K562 (cell line): ENCODE measurements around the gene ZNF569. TPM values are rescaled to one million over a fixed set of nuclear protein-coding genes. Genes with fewer than 3 reads are reported as not detected.
"Not testable (repeated sequence)": the region's sequence is repeated elsewhere in the genome, so short reads cannot be mapped to it uniquely, and the experiment has no call there.

Source experiments
- ATAC-seq: fragments of 200-7000 bp; cut with Tn5 transposase; 3 replicates; pipeline ENCODE4 v1.9.1; 2020; ENCODE audit warnings: moderate library complexity
- BruUV-seq: library from RNA; stranded (reverse); fragments of 400-500 nt; replicated peaks from 2 replicates; lab custom pipeline; 2021; lab: Mats Ljungman, UMichigan
- CTCF ChIA-PET: fragments of 300-600 bp; formaldehyde crosslinking; extraction: SDS; loops from one replicate; lab custom pipeline; 2021; ENCODE audit warnings: low intra/inter-chr PET ratio; lab: Yijun Ruan, JAX
- POLR2A ChIA-PET: fragments of 300-600, 350-650 bp; sonication (Branson Sonifier 250); formaldehyde crosslinking; extraction: SDS; loops from one replicate; lab custom pipeline; 2021; ENCODE audit warnings: antibody characterized with exemption, inconsistent platforms; lab: Yijun Ruan, JAX
- DNase-seq, 4 experiments: peaks; one replicate each; pipeline versions ENCODE4 v3.0.0 to v3.0.0-alpha.2; 2011 to 2018; ENCODE audit warnings: low spot score in 3 of 4, mixed read lengths in 3 of 4; ENCODE audit errors: extremely low read depth in 1 of 4
- FAIRE-seq: peaks from 2 replicates; lab custom pipeline; 2011; peaks lifted over from hg19 to GRCh38; lab: Jason Lieb, UNC
- H2AFZ ChIP-seq: 2 replicates; pipeline ENCODE4 v1.6.0; 2011; ENCODE audit warnings: low read depth, low read length, control low read depth, inconsistent platforms
- H3K27ac ChIP-seq: fragments of 200-600 bp; 3 replicates; pipeline ENCODE4 v1.8.0; 2011; ENCODE audit warnings: low read depth, mild to moderate bottlenecking, control low read depth, inconsistent platforms, low read length, moderate library complexity, mixed read lengths; ENCODE audit errors: extremely low read depth
- H3K27me3 ChIP-seq, 2 experiments: fragments of 300-600 bp in 1 of 2; 2 replicates in 1 of 2; 3 replicates in 1 of 2; pipeline versions ENCODE4 v1.6.0 to v1.8.0; 2011; ENCODE audit warnings: inconsistent platforms in 2 of 2, low read length in 2 of 2, mild to moderate bottlenecking in 1 of 2, mixed read lengths in 1 of 2, moderate library complexity in 1 of 2; ENCODE audit not compliant: control insufficient read depth in 2 of 2, insufficient read depth in 2 of 2
- H3K36me3 ChIP-seq: fragments of 300-600 bp; 3 replicates; pipeline ENCODE4 v1.8.0; 2011; ENCODE audit warnings: mild to moderate bottlenecking, low read length, inconsistent platforms; ENCODE audit not compliant: control insufficient read depth, insufficient read depth
- H3K4me1 ChIP-seq, 2 experiments: fragments of 200-600 bp in 1 of 2; replicated peaks in 1 of 2; 2 replicates in 1 of 2; 3 replicates in 1 of 2; pipeline versions ENCODE4 v1.5.1 to v1.8.0; 2011; ENCODE audit warnings: inconsistent platforms in 2 of 2, low read length in 2 of 2, mild to moderate bottlenecking in 1 of 2, mixed read lengths in 1 of 2, moderate library complexity in 1 of 2; ENCODE audit not compliant: control insufficient read depth in 2 of 2, insufficient read depth in 2 of 2
- H3K4me2 ChIP-seq: 2 replicates; pipeline ENCODE4 v1.6.1; 2011; ENCODE audit warnings: low read length, control low read depth, inconsistent platforms, mixed read lengths; ENCODE audit not compliant: insufficient read depth
- H3K4me3 ChIP-seq: fragments of 200-600 bp; sonication (generic), shearing (Covaris generic); 2 replicates; pipeline ENCODE4 v1.5.1; 2016; ENCODE audit warnings: control low read depth, inconsistent platforms
- H3K79me2 ChIP-seq: fragments of 200-600 bp; 3 replicates; pipeline ENCODE4 v1.8.0; 2011; ENCODE audit warnings: low read length, inconsistent platforms; ENCODE audit not compliant: control insufficient read depth, insufficient read depth
- H3K9ac ChIP-seq, 2 experiments: 2 replicates each; pipeline versions ENCODE4 v1.6.0 to v1.6.1; 2011; ENCODE audit warnings: low read depth in 2 of 2, low read length in 2 of 2, control low read depth in 1 of 2, inconsistent platforms in 1 of 2, mild to moderate bottlenecking in 1 of 2, mixed read lengths in 1 of 2; ENCODE audit not compliant: insufficient read depth in 1 of 2
- H3K9me1 ChIP-seq: one replicate; pipeline ENCODE4 v1.6.0; 2011; ENCODE audit warnings: inconsistent platforms, mild to moderate bottlenecking, low read length, moderate library complexity; ENCODE audit not compliant: control insufficient read depth, insufficient read depth
- H3K9me3 ChIP-seq: replicated peaks from 2 replicates; pipeline ENCODE4 v1.5.1; 2011; ENCODE audit warnings: low read depth, low read length, inconsistent platforms; ENCODE audit not compliant: control insufficient read depth, insufficient read depth
- H4K20me1 ChIP-seq: replicated peaks from 2 replicates; pipeline ENCODE4 v1.6.1; 2011; ENCODE audit warnings: low read length, inconsistent platforms, mixed read lengths; ENCODE audit not compliant: control insufficient read depth, insufficient read depth
- HMG20B ChIP-seq: fragments of 250-450 bp; sonication (Bioruptor Pico); IDR thresholded peaks from 2 replicates; pipeline ENCODE4 v1.5.0; 2021; ENCODE audit warnings: mild to moderate bottlenecking
- SIN3B ChIP-seq: fragments of 450-650 bp; IDR thresholded peaks from 2 replicates; pipeline ENCODE4 v1.6.1; 2017; ENCODE audit warnings: low read depth, mild to moderate bottlenecking, moderate library complexity
- ZBTB17 ChIP-seq: fragments of 450-650 bp; formaldehyde crosslinking; IDR thresholded peaks from 2 replicates; pipeline ENCODE4 v1.4.0; 2020; ENCODE audit warnings: mild to moderate bottlenecking
- ZFP30 ChIP-seq: fragments of 250-450 bp; sonication (Bioruptor Pico); IDR thresholded peaks from 2 replicates; pipeline ENCODE4 v1.8.0; 2022; ENCODE audit warnings: moderate library complexity, mild to moderate bottlenecking, inconsistent platforms, borderline replicate concordance
- WGBS: fragments of 100-300 bp; shearing (Covaris generic); methylation state at CpG from one replicate; pipeline ENCODE4 v1.1.6; 2016; ENCODE audit warnings: low coverage, mixed read lengths; ENCODE audit not compliant: insufficient coverage; ENCODE audit errors: missing lambda C conversion rate; 5-methylcytosine and 5-hydroxymethylcytosine counted together
- in situ Hi-C: fragments of 300-500 bp; cut with MboI; formaldehyde crosslinking; loops from 4 replicates; pipeline ENCODE4 v1.15.0; 2018; ENCODE audit warnings: inconsistent platforms, mixed read lengths
- intact Hi-C: fragments of 100-400 bp; cut with micrococcal nuclease; formaldehyde crosslinking; loops from 2 replicates; pipeline ENCODE4 v1.14.2; 2022
- polyA plus RNA-seq, 8 experiments: library from polyadenylated mRNA; depleted of rRNA in 4 of 8; stranded (reverse) in 5 of 8; unstranded in 3 of 8; fragments of >200 nt; fragmentation: Nextera tagmentation in 2 of 8; fragmentation: Illumina TruSeq in 1 of 8; extraction: Ambion mirVana in 2 of 8; extraction: Trizol in 1 of 8; gene quantifications; 2 replicates each; pipeline versions ENCODE4 v1.2.1 to v1.2.3, GENCODE V29; 2011 to 2014; ENCODE audit warnings: inconsistent platforms in 1 of 8, missing spikeins in 1 of 8
- total RNA-seq, 7 experiments: library from RNA; depleted of rRNA in 6 of 7; stranded (reverse); fragments of >200 nt in 6 of 7; fragmentation: Illumina TruSeq in 2 of 7; extraction: Trizol in 2 of 7; gene quantifications; 2 replicates each; pipeline versions ENCODE4 v1.2.1 to v1.2.3, GENCODE V29; 2011 to 2021; ENCODE audit warnings: low replicate concordance in 1 of 7
- TF ChIP-seq, protein P1 (sequence below): fragments of 250-450 bp; sonication (Bioruptor Pico); IDR thresholded peaks from 2 replicates; pipeline ENCODE4 v1.4.0; 2020; ENCODE audit warnings: mild to moderate bottlenecking, moderate library complexity, borderline replicate concordance
- TF ChIP-seq, protein P2 (sequence below): fragments of 450-650 bp; IDR thresholded peaks from 2 replicates; pipeline ENCODE4 v1.6.1; 2014; ENCODE audit warnings: low read depth, mild to moderate bottlenecking, moderate library complexity, borderline replicate concordance

ZNF569 gene
- total and polyA plus RNA-seq, 9 of the 15 experiments (the other 6 are each of a cell fraction or from before 2014, with no cell fraction given): 2.1 to 5.7 (median 4.5) TPM

DNA sequence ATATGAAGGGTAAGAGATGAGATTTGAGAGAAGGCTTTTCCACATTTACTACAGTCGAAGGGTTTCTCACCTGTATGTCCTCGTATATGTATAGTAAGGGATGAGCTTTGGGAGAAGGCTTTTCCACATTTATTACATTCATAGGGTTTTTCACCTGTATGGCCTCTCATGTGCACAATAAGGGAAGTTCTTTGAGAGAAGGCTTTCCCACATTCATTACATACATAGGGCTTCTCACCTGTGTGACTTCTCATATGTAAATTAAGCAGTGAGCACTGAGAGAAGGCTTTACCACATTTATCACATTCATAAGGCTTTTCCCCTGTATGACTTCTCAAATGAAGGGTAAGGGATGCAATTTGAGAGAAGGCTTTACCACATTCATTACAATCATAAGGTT lies 54.5 kb downstream of the ZNF569 start:
- intact Hi-C loops (no loop called here), in situ Hi-C loops (no loop called here)
- ATAC-seq (no peak), FAIRE-seq (no peak), DNase-seq (no peak)
- no peak overlapping the region for H3K4me2 ChIP-seq
- H3K36me3 ChIP-seq: no peaks in the 10 kb centered on the region
- 0% methylated on average over 2 of the region's 2 CpGs for WGBS
- H3K27me3 ChIP-seq: no peaks in the 10 kb centered on the region
- H4K20me1 ChIP-seq: no peaks in the 10 kb centered on the region
- H3K79me2 ChIP-seq: no peaks in the 10 kb centered on the region
- no peaks in the 10 kb centered on the region for H3K4me1 ChIP-seq
- ChIA-PET CTCF (no interaction called here), POLR2A (no interaction called here)
- TF ChIP-seq HMG20B (CRISPR knock-in tag) (no peak), SIN3B (no peak), ZBTB17 (CRISPR knock-in tag) (no peak), ZFP30 (CRISPR knock-in tag) (no peak)
- TF ChIP-seq, protein P1, sequence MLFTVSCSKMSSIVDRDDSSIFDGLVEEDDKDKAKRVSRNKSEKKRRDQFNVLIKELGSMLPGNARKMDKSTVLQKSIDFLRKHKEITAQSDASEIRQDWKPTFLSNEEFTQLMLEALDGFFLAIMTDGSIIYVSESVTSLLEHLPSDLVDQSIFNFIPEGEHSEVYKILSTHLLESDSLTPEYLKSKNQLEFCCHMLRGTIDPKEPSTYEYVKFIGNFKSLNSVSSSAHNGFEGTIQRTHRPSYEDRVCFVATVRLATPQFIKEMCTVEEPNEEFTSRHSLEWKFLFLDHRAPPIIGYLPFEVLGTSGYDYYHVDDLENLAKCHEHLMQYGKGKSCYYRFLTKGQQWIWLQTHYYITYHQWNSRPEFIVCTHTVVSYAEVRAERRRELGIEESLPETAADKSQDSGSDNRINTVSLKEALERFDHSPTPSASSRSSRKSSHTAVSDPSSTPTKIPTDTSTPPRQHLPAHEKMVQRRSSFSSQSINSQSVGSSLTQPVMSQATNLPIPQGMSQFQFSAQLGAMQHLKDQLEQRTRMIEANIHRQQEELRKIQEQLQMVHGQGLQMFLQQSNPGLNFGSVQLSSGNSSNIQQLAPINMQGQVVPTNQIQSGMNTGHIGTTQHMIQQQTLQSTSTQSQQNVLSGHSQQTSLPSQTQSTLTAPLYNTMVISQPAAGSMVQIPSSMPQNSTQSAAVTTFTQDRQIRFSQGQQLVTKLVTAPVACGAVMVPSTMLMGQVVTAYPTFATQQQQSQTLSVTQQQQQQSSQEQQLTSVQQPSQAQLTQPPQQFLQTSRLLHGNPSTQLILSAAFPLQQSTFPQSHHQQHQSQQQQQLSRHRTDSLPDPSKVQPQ (CRISPR knock-in tag): no peak
- TF ChIP-seq, protein P2, sequence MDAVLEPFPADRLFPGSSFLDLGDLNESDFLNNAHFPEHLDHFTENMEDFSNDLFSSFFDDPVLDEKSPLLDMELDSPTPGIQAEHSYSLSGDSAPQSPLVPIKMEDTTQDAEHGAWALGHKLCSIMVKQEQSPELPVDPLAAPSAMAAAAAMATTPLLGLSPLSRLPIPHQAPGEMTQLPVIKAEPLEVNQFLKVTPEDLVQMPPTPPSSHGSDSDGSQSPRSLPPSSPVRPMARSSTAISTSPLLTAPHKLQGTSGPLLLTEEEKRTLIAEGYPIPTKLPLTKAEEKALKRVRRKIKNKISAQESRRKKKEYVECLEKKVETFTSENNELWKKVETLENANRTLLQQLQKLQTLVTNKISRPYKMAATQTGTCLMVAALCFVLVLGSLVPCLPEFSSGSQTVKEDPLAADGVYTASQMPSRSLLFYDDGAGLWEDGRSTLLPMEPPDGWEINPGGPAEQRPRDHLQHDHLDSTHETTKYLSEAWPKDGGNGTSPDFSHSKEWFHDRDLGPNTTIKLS: no peak
- no TSS peak for BruUV-seq
- H3K27ac ChIP-seq: no peak overlapping the region
- no peaks in the 10 kb centered on the region for H3K9me1 ChIP-seq
- H3K9me3 ChIP-seq: peaks cover 7% of the 10 kb centered on the region
- no peak overlapping the region for H3K4me3 ChIP-seq
- H2AFZ ChIP-seq: no peak overlapping the region
- no peak overlapping the region for H3K9ac ChIP-seq

DNA sequence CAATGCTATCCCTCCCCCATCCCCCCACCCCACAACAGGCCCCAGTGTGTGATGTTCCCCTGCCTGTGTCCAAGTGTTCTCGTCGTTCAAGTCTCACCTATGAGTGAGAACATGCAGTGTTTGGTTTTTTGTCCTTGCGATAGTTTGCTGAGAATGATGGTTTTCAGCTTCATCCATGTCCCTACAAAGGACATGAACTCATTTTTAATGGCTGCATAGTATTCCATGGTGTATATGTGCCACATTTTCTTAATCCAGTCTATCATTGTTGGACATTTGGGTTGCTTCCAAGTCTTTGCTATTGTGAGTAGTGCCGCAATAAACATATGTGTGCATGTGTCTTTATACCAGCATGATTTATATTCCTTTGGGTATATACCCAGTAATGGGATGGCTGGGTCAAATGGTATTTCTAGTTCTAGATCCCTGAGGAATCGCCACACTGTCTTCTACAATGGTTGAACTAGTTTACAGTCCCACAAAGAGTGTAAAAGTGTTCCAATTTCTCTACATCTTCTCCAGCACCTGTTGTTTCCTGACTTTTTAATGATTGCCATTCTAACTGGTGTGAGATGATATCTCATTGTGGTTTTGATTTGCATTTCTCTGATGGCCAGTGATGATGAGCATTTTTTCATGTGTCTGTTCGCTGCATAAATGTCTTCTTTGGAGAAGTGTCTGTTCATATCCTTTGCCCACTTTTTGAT lies 61.0 kb downstream of the ZNF569 start:
- H3K27me3 ChIP-seq, H3K4me2 ChIP-seq, FAIRE-seq, CTCF ChIA-PET, H3K79me2 ChIP-seq, BruUV-seq, H2AFZ ChIP-seq, DNase-seq, H3K36me3 ChIP-seq, H3K9me1 ChIP-seq, ATAC-seq, H3K9me3 ChIP-seq, intact Hi-C loops, H3K4me3 ChIP-seq, in situ Hi-C loops, H3K4me1 ChIP-seq, H3K27ac ChIP-seq, H4K20me1 ChIP-seq, H3K9ac ChIP-seq, POLR2A ChIA-PET: not testable (repeated sequence)
- 2% methylated on average over 6 of the region's 6 CpGs for WGBS
